HCT116 (cell line): ENCODE data around the gene GLRX3. TPM values are rescaled to one million over a fixed set of nuclear protein-coding genes. Genes with fewer than 3 reads are reported as not detected.

Experiments used
- ATAC-seq: fragments of 200-7000 bp; cut with Tn5 transposase; 2 replicates; pipeline ENCODE4 v1.9.1; 2020; ENCODE audit warnings: mild to moderate bottlenecking, moderate library complexity
- BruUV-seq: library from RNA; stranded (reverse); fragments of 400-500 nt; replicated peaks from 2 replicates; lab custom pipeline; 2021; lab: Mats Ljungman, UMichigan
- CTCF ChIA-PET: fragments of 300-600 bp; sonication (Branson Sonifier 250); formaldehyde crosslinking; loops from one replicate; lab custom pipeline; 2021; ENCODE audit warnings: antibody characterized with exemption; lab: Charles Lee
- POLR2A ChIA-PET: fragments of 300-600, 350-600 bp; sonication (Branson Sonifier 250); formaldehyde crosslinking; loops from one replicate; lab custom pipeline; 2021; ENCODE audit warnings: antibody characterized with exemption; lab: Charles Lee
- RAD21 ChIA-PET, 2 experiments: fragments of 300-600 bp; sonication (Branson Sonifier 250); formaldehyde crosslinking; loops; one replicate each; lab custom pipeline; 2023; ENCODE audit warnings: low total read pairs in 2 of 2; ENCODE audit not compliant: uncharacterized antibody in 2 of 2, unreplicated experiment in 2 of 2, low non-redundant PET in 1 of 2; lab: Charles Lee
- DNase-seq: peaks from one replicate; pipeline ENCODE4 v3.0.0-alpha.2; 2010; ENCODE audit warnings: low read depth, low spot score
- H2AFZ ChIP-seq: fragments of 200-600 bp; shearing (Covaris generic), sonication (generic); 2 replicates; pipeline ENCODE4 v1.6.1; 2017; ENCODE audit warnings: low read depth, mixed run types, mixed read lengths, antibody characterized with exemption, low read length; ENCODE audit not compliant: poor library complexity, severe bottlenecking
- H3K27ac ChIP-seq: 2 replicates; pipeline ENCODE4 v1.5.1; 2012; ENCODE audit warnings: low read depth, low read length
- H3K27me3 ChIP-seq: fragments of 200-600 bp; sonication (generic); 2 replicates; pipeline ENCODE4 v1.6.1; 2016; ENCODE audit warnings: mixed run types, low read length, mixed read lengths; ENCODE audit not compliant: insufficient read depth
- H3K36me3 ChIP-seq, 2 experiments: fragments of 200-500 bp in 1 of 2; fragments of 200-600 bp in 1 of 2; sonication (Bioruptor generic) in 1 of 2; sonication (generic) in 1 of 2; 2 replicates each; pipeline versions ENCODE4 v1.5.1 to v1.6.1; 2014 to 2016; ENCODE audit warnings: low read length in 2 of 2, inconsistent platforms in 1 of 2, mixed read lengths in 1 of 2, mixed run types in 1 of 2; ENCODE audit not compliant: insufficient read depth in 2 of 2, control insufficient read depth in 1 of 2
- H3K4me1 ChIP-seq, 2 experiments: fragments of 200-600 bp in 1 of 2; sonication (generic) in 1 of 2; 2 replicates each; pipeline versions ENCODE4 v1.5.1 to v1.6.1; 2012 to 2017; ENCODE audit warnings: low read length in 2 of 2, inconsistent platforms in 1 of 2, mild to moderate bottlenecking in 1 of 2, mixed read lengths in 1 of 2, mixed run types in 1 of 2, moderate library complexity in 1 of 2; ENCODE audit not compliant: insufficient read depth in 2 of 2, control insufficient read depth in 1 of 2
- H3K4me2 ChIP-seq: fragments of 200-600 bp; sonication (generic); 2 replicates; pipeline ENCODE4 v1.6.1; 2017; ENCODE audit warnings: mixed run types, low read length, mixed read lengths
- H3K4me3 ChIP-seq, 2 experiments: fragments of 200-600 bp in 1 of 2; sonication (generic) in 1 of 2; replicated peaks in 1 of 2; 2 replicates each; pipeline ENCODE4 v1.5.1; 2011 to 2016; ENCODE audit warnings: low read length in 2 of 2, control low read depth in 1 of 2, low read depth in 1 of 2, mild to moderate bottlenecking in 1 of 2, mixed read lengths in 1 of 2, mixed run types in 1 of 2
- H3K79me2 ChIP-seq: fragments of 200-600 bp; sonication (generic); 2 replicates; pipeline ENCODE4 v1.6.1; 2017; ENCODE audit warnings: mild to moderate bottlenecking, mixed run types, low read length, moderate library complexity, mixed read lengths; ENCODE audit not compliant: insufficient read depth
- H3K9ac ChIP-seq: fragments of 200-600 bp; sonication (generic); 2 replicates; pipeline ENCODE4 v1.6.1; 2016; ENCODE audit warnings: low read length, mixed read lengths
- H3K9me2 ChIP-seq: fragments of 200-600 bp; sonication (generic), shearing (Covaris generic); 2 replicates; pipeline ENCODE4 v1.6.1; 2017; ENCODE audit warnings: mixed run types, mild to moderate bottlenecking, moderate library complexity; ENCODE audit not compliant: insufficient read depth
- H3K9me3 ChIP-seq, 2 experiments: fragments of 200-500 bp in 1 of 2; fragments of 200-600 bp in 1 of 2; sonication (Bioruptor generic) in 1 of 2; sonication (generic) in 1 of 2; 2 replicates each; pipeline ENCODE4 v1.6.1; 2014 to 2017; ENCODE audit warnings: low read length in 2 of 2, mixed read lengths in 2 of 2, inconsistent platforms in 1 of 2, low read depth in 1 of 2, mild to moderate bottlenecking in 1 of 2, mixed run types in 1 of 2, moderate library complexity in 1 of 2; ENCODE audit not compliant: control insufficient read depth in 1 of 2, insufficient read depth in 1 of 2
- H4K20me1 ChIP-seq: fragments of 200-600 bp; sonication (generic), shearing (Covaris generic); 2 replicates; pipeline ENCODE4 v1.6.1; 2017; ENCODE audit warnings: mixed run types, mild to moderate bottlenecking, moderate library complexity; ENCODE audit not compliant: insufficient read depth
- CBX3 ChIP-seq: IDR thresholded peaks from 2 replicates; pipeline ENCODE4 v1.6.1; 2012; ENCODE audit warnings: low read depth
- CEBPB ChIP-seq: IDR thresholded peaks from 2 replicates; pipeline ENCODE4 v1.6.1; 2012; ENCODE audit warnings: low read depth
- EGR1 ChIP-seq: IDR thresholded peaks from 2 replicates; pipeline ENCODE4 v1.6.1; 2012; ENCODE audit warnings: low read depth
- ELF1 ChIP-seq: IDR thresholded peaks from 2 replicates; pipeline ENCODE4 v1.6.1; 2012; ENCODE audit warnings: low read depth, borderline replicate concordance
- EZH2 ChIP-seq: fragments of 200-600 bp; sonication (generic); IDR thresholded peaks from 2 replicates; pipeline ENCODE4 v1.6.1; 2017; ENCODE audit warnings: antibody characterized with exemption, mixed run types
- FOSL1 ChIP-seq: IDR thresholded peaks from 2 replicates; pipeline ENCODE4 v1.6.1; 2012; ENCODE audit warnings: low read depth
- JUND ChIP-seq: IDR thresholded peaks from 2 replicates; pipeline ENCODE4 v1.6.1; 2012
- POLR2AphosphoS5 ChIP-seq: IDR thresholded peaks from 2 replicates; pipeline ENCODE4 v1.6.1; 2011; ENCODE audit warnings: mild to moderate bottlenecking, low read depth, low read length, moderate library complexity
- RAD21 ChIP-seq: IDR thresholded peaks from 2 replicates; pipeline ENCODE4 v1.6.1; 2012; ENCODE audit warnings: low read depth, mild to moderate bottlenecking
- SIN3A ChIP-seq: IDR thresholded peaks from 2 replicates; pipeline ENCODE4 v1.6.1; 2012; ENCODE audit warnings: low read depth
- SP1 ChIP-seq: IDR thresholded peaks from 2 replicates; pipeline ENCODE4 v1.6.1; 2012; ENCODE audit warnings: low read depth
- SRF ChIP-seq: IDR thresholded peaks from 2 replicates; pipeline ENCODE4 v1.6.1; 2012; ENCODE audit warnings: low read depth
- YY1 ChIP-seq: IDR thresholded peaks from 2 replicates; pipeline ENCODE4 v1.6.1; 2011; ENCODE audit warnings: low read length, low read depth, moderate library complexity, mild to moderate bottlenecking; ENCODE audit not compliant: insufficient replicate concordance; ENCODE audit errors: extremely low read depth
- intact Hi-C: fragments of 100-400 bp; cut with micrococcal nuclease; formaldehyde crosslinking; loops from 2 replicates; pipeline ENCODE4 v1.10.0; 2022
- total RNA-seq: library from RNA; stranded (reverse); gene quantifications from one replicate; pipeline ENCODE4 v1.2.1, GENCODE V29; 2021; ENCODE audit not compliant: unreplicated experiment
- TF ChIP-seq, protein P1 (sequence below): IDR thresholded peaks from 2 replicates; pipeline ENCODE4 v1.6.1; 2012
- TF ChIP-seq, protein P2 (sequence below), 3 experiments: fragments of 200-600 bp in 1 of 3; sonication (generic) in 1 of 3; IDR thresholded peaks in 2 of 3; conservative IDR thresholded peaks in 1 of 3; 2 replicates each; pipeline ENCODE4 v1.5.1; 2012 to 2017; ENCODE audit warnings: low read depth in 2 of 3, low read length in 2 of 3, antibody characterized with exemption in 1 of 3, borderline replicate concordance in 1 of 3, control low read depth in 1 of 3, mild to moderate bottlenecking in 1 of 3, mixed read lengths in 1 of 3, mixed run types in 1 of 3, moderate library complexity in 1 of 3; ENCODE audit not compliant: insufficient read depth in 1 of 3
- TF ChIP-seq, protein P3 (sequence below): IDR thresholded peaks from 2 replicates; pipeline ENCODE4 v1.6.1; 2011; ENCODE audit warnings: mild to moderate bottlenecking, low read length, moderate library complexity; ENCODE audit not compliant: insufficient replicate concordance; ENCODE audit errors: extremely low read depth

Gene GLRX3
- total RNA-seq, 1 experiment from 2014 or later: 59.1 TPM

DNA sequence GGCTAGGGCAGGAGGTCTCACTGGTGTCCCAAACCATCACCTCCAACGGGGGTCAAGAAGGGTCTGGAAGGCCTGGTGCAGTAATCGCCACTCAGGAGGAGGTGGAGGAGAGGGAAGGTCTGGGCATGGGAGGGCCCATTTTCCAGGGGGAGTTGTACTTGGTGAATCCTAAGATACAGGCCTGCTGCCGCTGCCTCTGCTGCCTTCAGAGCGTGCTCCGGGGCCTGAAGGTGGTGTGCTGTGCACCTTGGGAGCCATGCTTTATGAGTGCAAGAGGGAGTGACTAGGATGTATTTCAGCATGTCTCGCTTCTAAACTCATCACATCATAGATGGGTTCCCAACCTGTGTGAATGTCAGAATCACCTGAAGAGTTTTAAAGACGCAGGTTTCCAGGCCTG lies 78.2 kb downstream of the GLRX3 start (continued):
- no peak for TF ChIP-seq YY1
- no peak for TF ChIP-seq JUND
- no peak for TF ChIP-seq SRF
- TF ChIP-seq RAD21: no peak
- TF ChIP-seq ELF1: no peak
- TF ChIP-seq POLR2AphosphoS5: no peak
- TF ChIP-seq EZH2: no peak
- no peak for TF ChIP-seq CBX3
- no peak for TF ChIP-seq EGR1
- no peak for TF ChIP-seq FOSL1
- TF ChIP-seq, protein P1, sequence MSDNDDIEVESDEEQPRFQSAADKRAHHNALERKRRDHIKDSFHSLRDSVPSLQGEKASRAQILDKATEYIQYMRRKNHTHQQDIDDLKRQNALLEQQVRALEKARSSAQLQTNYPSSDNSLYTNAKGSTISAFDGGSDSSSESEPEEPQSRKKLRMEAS: no peak
- TF ChIP-seq CEBPB: no peak
- TF ChIP-seq, all 23 proteins: peak for 0

DNA sequence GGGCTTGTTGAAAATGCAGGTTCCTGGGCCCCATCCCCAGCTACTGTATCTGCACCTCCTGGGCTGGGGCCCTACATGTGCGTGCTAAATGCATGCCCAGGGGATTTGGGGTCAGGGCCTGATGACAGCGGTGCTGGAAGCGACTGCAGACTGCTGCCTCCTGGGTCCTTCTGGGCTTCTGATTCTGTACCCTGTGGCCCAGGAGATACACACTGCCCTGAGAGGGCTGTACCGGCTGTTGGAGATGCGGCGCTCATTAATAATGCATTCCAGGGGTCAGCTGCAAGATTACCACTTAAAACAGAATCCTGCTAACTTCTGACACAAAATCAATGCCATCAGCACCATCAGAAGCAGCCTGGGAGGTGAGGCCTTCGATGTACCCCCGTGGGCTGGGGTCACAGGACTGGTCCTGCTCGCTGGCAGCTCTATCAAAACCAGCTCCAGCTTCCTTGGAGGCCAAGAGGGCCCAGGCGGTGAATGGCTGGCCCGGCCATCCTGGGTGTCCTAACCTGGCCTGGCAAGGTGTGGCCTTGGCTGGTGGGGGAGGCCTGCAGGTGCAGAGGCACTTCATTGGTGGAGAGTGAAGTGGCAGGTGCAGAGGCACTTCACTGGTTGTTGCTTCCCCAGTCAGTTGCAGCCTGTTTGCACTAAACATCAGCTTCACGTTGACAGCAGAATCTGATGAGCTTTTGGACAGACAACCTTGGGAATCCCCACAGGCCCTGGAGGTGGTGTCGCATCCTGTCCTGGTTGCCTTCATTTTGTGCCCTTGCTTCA lies 79.2 kb downstream of the GLRX3 start:
- intact Hi-C loops: no loop called here
- Histone ChIP-seq H3K9ac (no peak overlapping the region), H3K4me2 (no peak overlapping the region), H3K4me1 (no peaks in the 10 kb centered on the region), H3K9me3 (no peaks in the 10 kb centered on the region), H3K27me3 (no peaks in the 10 kb centered on the region), H3K27ac (no peak overlapping the region), H3K9me2 (no peaks in the 10 kb centered on the region), H3K79me2 (no peaks in the 10 kb centered on the region), H4K20me1 (no peaks in the 10 kb centered on the region), H3K36me3 (no peaks in the 10 kb centered on the region), H3K4me3 (no peak overlapping the region), H2AFZ (no peak overlapping the region)
- ChIA-PET RAD21 (no interaction called here), CTCF (no interaction called here), POLR2A (no interaction called here)
- no TSS peak for BruUV-seq
- DNase-seq: no peak
- ATAC-seq: no peak
- TF ChIP-seq FOSL1: no peak
- TF ChIP-seq SIN3A: no peak
- no peak for TF ChIP-seq EZH2
- TF ChIP-seq, protein P2, sequence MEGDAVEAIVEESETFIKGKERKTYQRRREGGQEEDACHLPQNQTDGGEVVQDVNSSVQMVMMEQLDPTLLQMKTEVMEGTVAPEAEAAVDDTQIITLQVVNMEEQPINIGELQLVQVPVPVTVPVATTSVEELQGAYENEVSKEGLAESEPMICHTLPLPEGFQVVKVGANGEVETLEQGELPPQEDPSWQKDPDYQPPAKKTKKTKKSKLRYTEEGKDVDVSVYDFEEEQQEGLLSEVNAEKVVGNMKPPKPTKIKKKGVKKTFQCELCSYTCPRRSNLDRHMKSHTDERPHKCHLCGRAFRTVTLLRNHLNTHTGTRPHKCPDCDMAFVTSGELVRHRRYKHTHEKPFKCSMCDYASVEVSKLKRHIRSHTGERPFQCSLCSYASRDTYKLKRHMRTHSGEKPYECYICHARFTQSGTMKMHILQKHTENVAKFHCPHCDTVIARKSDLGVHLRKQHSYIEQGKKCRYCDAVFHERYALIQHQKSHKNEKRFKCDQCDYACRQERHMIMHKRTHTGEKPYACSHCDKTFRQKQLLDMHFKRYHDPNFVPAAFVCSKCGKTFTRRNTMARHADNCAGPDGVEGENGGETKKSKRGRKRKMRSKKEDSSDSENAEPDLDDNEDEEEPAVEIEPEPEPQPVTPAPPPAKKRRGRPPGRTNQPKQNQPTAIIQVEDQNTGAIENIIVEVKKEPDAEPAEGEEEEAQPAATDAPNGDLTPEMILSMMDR (IDR thresholded peaks at IDR 0.05 in 2 of 3, conservative IDR thresholded peaks at IDR 0.05 in 1 of 3; ENCODE audit: borderline replicate concordance in 1 of 3, insufficient read depth in 1 of 3, low read depth in 2 of 3, low read length in 2 of 3): no peak
- TF ChIP-seq ELF1: no peak
- no peak for TF ChIP-seq EGR1
- no peak for TF ChIP-seq CBX3
- no peak for TF ChIP-seq YY1
- no peak for TF ChIP-seq SP1
- no peak for TF ChIP-seq JUND
- TF ChIP-seq, protein P3, sequence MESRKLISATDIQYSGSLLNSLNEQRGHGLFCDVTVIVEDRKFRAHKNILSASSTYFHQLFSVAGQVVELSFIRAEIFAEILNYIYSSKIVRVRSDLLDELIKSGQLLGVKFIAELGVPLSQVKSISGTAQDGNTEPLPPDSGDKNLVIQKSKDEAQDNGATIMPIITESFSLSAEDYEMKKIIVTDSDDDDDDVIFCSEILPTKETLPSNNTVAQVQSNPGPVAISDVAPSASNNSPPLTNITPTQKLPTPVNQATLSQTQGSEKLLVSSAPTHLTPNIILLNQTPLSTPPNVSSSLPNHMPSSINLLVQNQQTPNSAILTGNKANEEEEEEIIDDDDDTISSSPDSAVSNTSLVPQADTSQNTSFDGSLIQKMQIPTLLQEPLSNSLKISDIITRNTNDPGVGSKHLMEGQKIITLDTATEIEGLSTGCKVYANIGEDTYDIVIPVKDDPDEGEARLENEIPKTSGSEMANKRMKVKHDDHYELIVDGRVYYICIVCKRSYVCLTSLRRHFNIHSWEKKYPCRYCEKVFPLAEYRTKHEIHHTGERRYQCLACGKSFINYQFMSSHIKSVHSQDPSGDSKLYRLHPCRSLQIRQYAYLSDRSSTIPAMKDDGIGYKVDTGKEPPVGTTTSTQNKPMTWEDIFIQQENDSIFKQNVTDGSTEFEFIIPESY: no peak
- TF ChIP-seq, protein P1: no peak
